Measurements from ENCODE around the gene CCDC138. TPM values are rescaled to one million over a fixed set of nuclear protein-coding genes. Genes with fewer than 3 reads are reported as not detected.

The CCDC138 gene
- total and polyA plus RNA-seq, 11 donors = 0.47 to 1.7 (median 1.0) TPM

DNA sequence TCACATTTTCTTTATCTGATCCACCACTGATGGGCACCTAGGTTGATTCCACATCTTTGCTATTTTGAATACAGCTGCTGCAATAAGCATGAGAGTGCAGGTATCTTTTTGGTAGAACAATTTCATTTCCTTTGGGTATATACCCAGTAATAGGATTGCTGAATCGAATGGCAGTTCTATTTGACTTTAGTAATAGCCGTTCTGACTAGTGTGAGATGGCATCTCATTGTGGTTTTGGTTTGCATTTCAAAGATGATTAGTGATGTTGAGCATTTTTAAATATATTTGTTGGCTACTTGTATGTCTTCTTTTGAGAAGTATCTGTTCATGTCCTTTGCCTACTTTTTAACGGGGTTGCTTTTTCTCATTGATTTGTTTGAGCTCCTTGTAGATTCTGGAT is 72.3 kb downstream of the CCDC138 start:
- H3K4me1 ChIP-seq = no peaks in the 10 kb centered on the region
- H3K27ac ChIP-seq = no peak overlapping the region
- no peaks in the 10 kb centered on the region for H3K36me3 ChIP-seq
- WGBS, 4 donors = 63 to 99% (median 80%) methylated on average over 3 of the region's 3 CpGs
- TF ChIP-seq, protein P1, sequence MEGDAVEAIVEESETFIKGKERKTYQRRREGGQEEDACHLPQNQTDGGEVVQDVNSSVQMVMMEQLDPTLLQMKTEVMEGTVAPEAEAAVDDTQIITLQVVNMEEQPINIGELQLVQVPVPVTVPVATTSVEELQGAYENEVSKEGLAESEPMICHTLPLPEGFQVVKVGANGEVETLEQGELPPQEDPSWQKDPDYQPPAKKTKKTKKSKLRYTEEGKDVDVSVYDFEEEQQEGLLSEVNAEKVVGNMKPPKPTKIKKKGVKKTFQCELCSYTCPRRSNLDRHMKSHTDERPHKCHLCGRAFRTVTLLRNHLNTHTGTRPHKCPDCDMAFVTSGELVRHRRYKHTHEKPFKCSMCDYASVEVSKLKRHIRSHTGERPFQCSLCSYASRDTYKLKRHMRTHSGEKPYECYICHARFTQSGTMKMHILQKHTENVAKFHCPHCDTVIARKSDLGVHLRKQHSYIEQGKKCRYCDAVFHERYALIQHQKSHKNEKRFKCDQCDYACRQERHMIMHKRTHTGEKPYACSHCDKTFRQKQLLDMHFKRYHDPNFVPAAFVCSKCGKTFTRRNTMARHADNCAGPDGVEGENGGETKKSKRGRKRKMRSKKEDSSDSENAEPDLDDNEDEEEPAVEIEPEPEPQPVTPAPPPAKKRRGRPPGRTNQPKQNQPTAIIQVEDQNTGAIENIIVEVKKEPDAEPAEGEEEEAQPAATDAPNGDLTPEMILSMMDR (IDR thresholded peaks at IDR 0.05) = no peak
- no peak for TF ChIP-seq POLR2A (IDR thresholded peaks at IDR 0.05)
- no peaks in the 10 kb centered on the region for H3K9me3 ChIP-seq
- H3K27me3 ChIP-seq = no peaks in the 10 kb centered on the region
- no peak for ATAC-seq
- DNase-seq = no peak
- no peak overlapping the region for H3K4me3 ChIP-seq
- intact Hi-C loops (cut with DNase I) = loop anchor here in 5 of 10 donors (5.0 kb wide), 2 partner anchors 128 to 133 kb away; partner anchors contain the start of gene EDAR (in 4 of the 5)

DNA sequence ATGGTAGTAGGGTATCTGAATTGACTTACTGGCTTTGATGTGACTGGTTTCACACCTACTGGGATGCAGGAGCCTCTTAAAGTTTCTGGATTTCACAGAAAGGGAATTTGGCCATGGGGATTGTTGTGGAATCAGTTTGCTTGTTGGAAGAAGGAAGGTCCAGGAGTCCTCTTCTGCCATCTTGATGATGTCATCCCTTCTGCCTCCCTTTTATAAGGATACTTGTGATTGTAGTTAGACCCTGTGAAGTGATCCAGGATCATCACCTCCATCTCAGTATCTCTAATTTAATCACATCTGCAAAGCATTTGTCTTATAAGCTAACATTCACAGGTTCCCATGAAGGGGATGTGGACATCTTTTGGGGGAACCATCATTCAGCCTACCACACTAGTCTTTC is 79.5 kb downstream of the CCDC138 start:
- Histone ChIP-seq H3K9me3 (peaks cover 0 to 29% (median 19%) of the 10 kb centered on the region in 12 donors), H3K4me1 (no peaks in the 10 kb centered on the region), H3K36me3 (no peaks in the 10 kb centered on the region), H3K4me3 (no peak overlapping the region), H3K27ac (no peak overlapping the region), H3K27me3 (no peaks in the 10 kb centered on the region)
- ATAC-seq (no peak), DNase-seq (no peak)
- intact Hi-C loops (cut with DNase I) = no loop called here
- TF ChIP-seq, protein P1 (IDR thresholded peaks at IDR 0.05) = no peak
- TF ChIP-seq POLR2A (IDR thresholded peaks at IDR 0.05) = no peak

DNA sequence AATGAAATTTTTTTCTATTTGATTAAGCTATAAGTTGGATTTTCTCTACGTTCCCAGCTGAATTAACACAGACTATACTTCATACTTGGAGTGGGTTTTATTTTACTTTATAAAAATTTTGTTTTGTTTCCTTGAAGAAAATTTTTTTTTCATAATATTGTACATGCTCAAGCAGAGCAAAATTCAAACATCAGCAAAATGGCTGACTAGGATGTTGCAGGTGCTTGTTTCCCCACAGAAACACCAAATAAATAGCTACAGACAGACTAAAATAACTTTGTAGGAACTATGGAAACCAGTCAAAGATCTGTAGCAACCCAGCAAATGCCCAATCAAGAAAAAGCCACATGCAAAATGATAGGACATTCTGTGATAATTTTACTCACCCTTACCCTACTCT is 82.3 kb downstream of the CCDC138 start:
- Histone ChIP-seq H3K4me3 (no peak overlapping the region), H3K4me1 (no peaks in the 10 kb centered on the region), H3K9me3 (peaks cover 0 to 38% (median 19%) of the 10 kb centered on the region in 12 donors), H3K27me3 (no peaks in the 10 kb centered on the region), H3K36me3 (no peaks in the 10 kb centered on the region), H3K27ac (no peak overlapping the region)
- intact Hi-C loops (cut with DNase I) = no loop called here
- no peak for ATAC-seq
- no peak for DNase-seq
- 89 to 97% (median 92%) methylated on average over 1 of the region's 1 CpG for WGBS, 4 donors
- TF ChIP-seq, protein P1 (IDR thresholded peaks at IDR 0.05) = no peak
- TF ChIP-seq POLR2A (IDR thresholded peaks at IDR 0.05) = no peak

DNA sequence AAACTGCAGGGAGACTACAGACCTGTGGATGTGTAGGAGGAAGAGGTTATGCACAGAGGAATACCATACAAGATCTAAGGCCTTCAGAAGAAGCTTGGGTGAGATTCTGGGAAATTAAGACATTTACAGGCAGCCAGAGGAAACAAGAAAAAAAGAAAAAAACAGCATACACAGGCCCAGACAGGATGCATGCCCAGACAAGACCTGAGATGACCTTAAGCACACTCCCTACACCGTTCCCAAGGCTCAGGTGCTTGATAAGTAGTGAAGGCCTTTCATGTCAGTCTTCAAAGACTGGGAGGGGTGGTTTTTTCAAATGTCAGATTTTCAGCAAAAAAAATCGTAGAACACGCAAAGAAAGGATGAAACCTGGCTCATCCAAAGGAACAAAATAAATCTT is 83.0 kb downstream of the CCDC138 start:
- 90 to 94% (median 93%) methylated on average over 3 of the region's 3 CpGs for WGBS, 4 donors

More for the DNA sequence above, 83.0 kb downstream of the CCDC138 start:
- ATAC-seq (no peak), DNase-seq (no peak)
- Histone ChIP-seq H3K27ac (no peak overlapping the region), H3K36me3 (no peaks in the 10 kb centered on the region), H3K27me3 (no peaks in the 10 kb centered on the region), H3K4me3 (no peak overlapping the region), H3K9me3 (peaks cover 0 to 38% (median 19%) of the 10 kb centered on the region in 12 donors), H3K4me1 (no peaks in the 10 kb centered on the region)
- intact Hi-C loops (cut with DNase I) = no loop called here
- TF ChIP-seq POLR2A (IDR thresholded peaks at IDR 0.05) = no peak
- TF ChIP-seq, protein P1 (IDR thresholded peaks at IDR 0.05) = no peak

Data from heart left ventricle (tissue), 16 donors.